SK-N-SH treated with all-trans-retinoic acid at 6 μM for 48 hours (cell line): ENCODE measurements around the gene CEP89.

Experiments
- CSRNP3 ChIP-seq: fragments of 250-450 bp; sonication (Bioruptor Pico); IDR thresholded peaks from 2 replicates; pipeline ENCODE4 v1.5.1; 2021; ENCODE audit warnings: mild to moderate bottlenecking, moderate library complexity
- RARB ChIP-seq: fragments of 250-450 bp; sonication (Bioruptor Pico); IDR thresholded peaks from 2 replicates; pipeline ENCODE4 v1.8.0; 2021; ENCODE audit warnings: mild to moderate bottlenecking, moderate library complexity
- TSHZ2 ChIP-seq: fragments of 250-450 bp; sonication (Bioruptor Pico); IDR thresholded peaks from 2 replicates; pipeline ENCODE4 v1.5.0; 2020; ENCODE audit warnings: mild to moderate bottlenecking, moderate library complexity

GRCh38 chr19:32891609-32892008 lies 80.1 kb downstream of the CEP89 start:
- TF ChIP-seq CSRNP3 (CRISPR knock-in tag): no peak
- TF ChIP-seq RARB (CRISPR knock-in tag): no peak
- TF ChIP-seq TSHZ2 (CRISPR knock-in tag): no peak
